HepG2 (cell line): ENCODE results near the gene VPS4A. TPM values are rescaled to one million over a fixed set of nuclear protein-coding genes. Genes with fewer than 3 reads are reported as not detected.

Experiments
- ZSCAN31 ChIP-seq: sonication (generic); formaldehyde crosslinking; IDR thresholded peaks from 2 replicates; pipeline ENCODE4 v1.5.0; 2020; ENCODE audit warnings: low read depth, mild to moderate bottlenecking, missing genetic modification reagents
- polyA plus RNA-seq, 8 experiments: library from polyadenylated mRNA; depleted of rRNA in 3 of 8; stranded (reverse) in 7 of 8; unstranded in 1 of 8; fragments of >200 nt; fragmentation: Illumina TruSeq in 4 of 8; extraction: Trizol in 4 of 8; gene quantifications; 2 replicates each; pipeline versions ENCODE4 v1.2.1 to v1.2.3, GENCODE V29; 2011 to 2016; ENCODE audit warnings: low read depth in 4 of 8, missing spikeins in 1 of 8, mixed read lengths in 1 of 8; ENCODE audit not compliant: insufficient read depth in 1 of 8
- total RNA-seq, 5 experiments: library from RNA; depleted of rRNA; stranded (reverse); fragments of >200 nt; fragmentation: Illumina TruSeq; extraction: Trizol; gene quantifications; 2 replicates each; pipeline ENCODE4 v1.2.3, GENCODE V29; 2016; ENCODE audit warnings: low read depth in 1 of 5
- TF ChIP-seq, protein P1 (sequence below): sonication (generic); formaldehyde crosslinking; IDR thresholded peaks from 2 replicates; pipeline ENCODE4 v1.4.0; 2020; ENCODE audit warnings: mild to moderate bottlenecking, missing genetic modification reagents
- TF ChIP-seq, protein P2 (sequence below): sonication (generic); formaldehyde crosslinking; IDR thresholded peaks from 2 replicates; pipeline ENCODE4 v1.5.0; 2020; ENCODE audit warnings: missing genetic modification reagents, mild to moderate bottlenecking, borderline replicate concordance

VPS4A gene
- total and polyA plus RNA-seq, 2 of the 13 experiments (the other 11 are each of a cell fraction or from before 2014, with no cell fraction given): 13.2 to 27.9 TPM

DNA sequence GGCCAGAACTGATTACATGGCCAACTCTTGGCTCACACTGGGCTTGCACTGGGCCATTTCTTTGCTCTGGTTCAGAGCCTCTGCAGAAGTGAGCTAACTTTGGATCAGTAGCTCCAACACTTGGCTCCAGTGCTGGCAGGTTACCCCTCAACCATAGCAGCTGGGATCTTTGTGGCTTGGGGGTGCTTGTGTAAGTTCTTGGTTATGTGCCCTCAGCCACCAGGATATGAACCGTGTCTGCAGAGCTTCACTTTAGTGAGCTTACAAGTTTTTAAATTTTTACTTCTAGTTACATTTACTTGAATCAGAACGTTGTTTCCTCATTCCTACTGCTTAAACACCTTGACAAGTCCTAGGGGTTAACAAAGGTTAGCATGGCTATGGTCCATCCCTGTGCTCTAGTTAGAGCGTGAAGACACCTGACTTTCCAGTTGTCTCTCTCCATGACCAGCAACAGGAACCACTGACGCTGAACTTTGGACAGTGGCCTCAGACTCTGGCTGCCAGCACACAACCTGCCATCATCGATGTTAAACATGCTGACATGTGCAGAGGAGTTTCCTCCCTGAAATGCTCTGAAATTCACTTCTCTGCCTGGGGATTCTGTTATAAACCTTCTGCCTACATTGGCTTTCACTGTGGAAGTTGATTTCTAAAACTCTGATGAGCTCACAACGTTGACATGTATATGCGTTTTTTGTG, 15.2 kb downstream of the VPS4A start (continued):
- TF ChIP-seq, protein P1, sequence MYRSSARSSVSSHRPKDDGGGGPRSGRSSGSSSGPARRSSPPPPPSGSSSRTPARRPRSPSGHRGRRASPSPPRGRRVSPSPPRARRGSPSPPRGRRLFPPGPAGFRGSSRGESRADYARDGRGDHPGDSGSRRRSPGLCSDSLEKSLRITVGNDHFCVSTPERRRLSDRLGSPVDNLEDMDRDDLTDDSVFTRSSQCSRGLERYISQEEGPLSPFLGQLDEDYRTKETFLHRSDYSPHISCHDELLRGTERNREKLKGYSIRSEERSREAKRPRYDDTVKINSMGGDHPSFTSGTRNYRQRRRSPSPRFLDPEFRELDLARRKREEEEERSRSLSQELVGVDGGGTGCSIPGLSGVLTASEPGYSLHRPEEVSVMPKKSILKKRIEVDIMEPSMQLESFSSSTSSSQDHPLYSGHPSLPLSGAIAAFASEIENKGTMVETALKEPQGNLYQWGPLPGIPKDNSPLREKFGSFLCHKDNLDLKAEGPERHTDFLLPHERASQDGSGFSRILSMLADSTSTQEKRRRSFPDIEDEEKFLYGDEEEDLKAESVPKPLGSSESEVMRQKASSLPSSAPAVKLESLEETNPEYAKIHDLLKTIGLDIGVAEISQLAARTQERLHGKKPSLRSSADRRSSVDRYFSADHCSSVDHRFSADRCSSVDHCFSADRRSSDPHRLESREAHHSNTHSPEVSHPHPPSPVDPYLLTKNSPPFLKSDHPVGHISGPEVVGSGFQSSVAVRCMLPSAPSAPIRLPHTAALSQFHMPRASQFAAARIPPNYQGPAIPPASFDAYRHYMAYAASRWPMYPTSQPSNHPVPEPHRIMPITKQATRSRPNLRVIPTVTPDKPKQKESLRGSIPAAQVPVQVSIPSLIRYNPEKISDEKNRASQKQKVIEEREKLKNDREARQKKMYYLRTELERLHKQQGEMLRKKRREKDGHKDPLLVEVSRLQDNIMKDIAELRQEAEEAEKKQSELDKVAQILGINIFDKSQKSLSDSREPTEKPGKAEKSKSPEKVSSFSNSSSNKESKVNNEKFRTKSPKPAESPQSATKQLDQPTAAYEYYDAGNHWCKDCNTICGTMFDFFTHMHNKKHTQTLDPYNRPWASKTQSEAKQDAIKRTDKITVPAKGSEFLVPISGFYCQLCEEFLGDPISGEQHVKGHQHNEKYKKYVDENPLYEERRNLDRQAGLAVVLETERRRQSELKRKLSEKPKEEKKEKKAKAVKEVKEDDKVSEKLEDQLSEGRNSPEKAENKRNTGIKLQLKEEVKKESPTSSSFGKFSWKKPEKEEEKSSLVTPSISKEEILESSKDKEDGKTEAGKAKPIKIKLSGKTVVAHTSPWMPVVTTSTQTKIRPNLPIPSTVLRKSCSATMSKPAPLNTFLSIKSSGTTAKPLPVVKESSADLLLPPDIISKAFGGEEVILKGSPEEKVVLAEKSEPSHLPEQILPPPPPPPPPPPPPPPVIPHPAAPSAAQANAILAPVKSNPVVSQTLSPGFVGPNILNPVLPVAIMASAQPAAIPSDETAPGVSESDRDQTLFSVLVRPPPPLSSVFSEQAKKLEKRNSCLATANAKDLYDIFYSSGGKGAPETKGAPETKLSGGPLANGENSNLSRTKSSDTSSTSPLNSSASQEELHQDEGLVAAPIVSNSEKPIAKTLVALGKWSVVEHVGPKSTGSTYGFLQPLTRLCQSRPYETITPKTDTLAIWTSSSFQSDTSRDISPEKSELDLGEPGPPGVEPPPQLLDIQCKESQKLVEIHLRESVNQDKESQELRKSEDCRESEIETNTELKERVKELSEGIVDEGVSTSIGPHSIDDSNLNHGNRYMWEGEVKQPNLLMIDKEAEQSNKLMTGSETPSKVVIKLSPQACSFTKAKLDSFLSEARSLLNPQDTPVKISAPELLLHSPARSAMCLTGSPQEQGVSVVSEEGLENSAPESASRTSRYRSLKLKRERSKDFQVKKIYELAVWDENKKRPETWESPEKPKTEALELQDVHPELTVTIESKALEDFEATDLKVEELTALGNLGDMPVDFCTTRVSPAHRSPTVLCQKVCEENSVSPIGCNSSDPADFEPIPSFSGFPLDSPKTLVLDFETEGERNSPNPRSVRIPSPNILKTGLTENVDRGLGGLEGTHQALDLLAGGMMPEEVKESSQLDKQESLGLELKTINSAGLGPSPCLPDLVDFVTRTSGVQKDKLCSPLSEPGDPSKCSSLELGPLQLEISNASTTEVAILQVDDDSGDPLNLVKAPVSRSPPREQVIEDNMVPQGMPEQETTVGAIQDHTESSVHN (CRISPR knock-in tag): peak; percentile 82; the same call in 1 of the 2 replicates
- TF ChIP-seq ZSCAN31: 0 out of 2 replicates have a peak, but pooled peaks have one; percentile 48
- TF ChIP-seq, protein P2, sequence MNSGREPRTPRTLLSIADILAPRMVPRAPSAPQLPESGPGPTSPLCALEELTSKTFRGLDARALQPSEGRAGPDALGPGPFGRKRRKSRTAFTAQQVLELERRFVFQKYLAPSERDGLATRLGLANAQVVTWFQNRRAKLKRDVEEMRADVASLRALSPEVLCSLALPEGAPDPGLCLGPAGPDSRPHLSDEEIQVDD (CRISPR knock-in tag): no peak
